OCI-M2 (cell line): ENCODE data around the gene S1PR4.

Experiments used
- DNase-seq: peaks from one replicate; lab custom pipeline; 2025; ENCODE audit not compliant: unreplicated experiment; lab: John Stamatoyannopoulos, UW

The S1PR4 gene, protein sequence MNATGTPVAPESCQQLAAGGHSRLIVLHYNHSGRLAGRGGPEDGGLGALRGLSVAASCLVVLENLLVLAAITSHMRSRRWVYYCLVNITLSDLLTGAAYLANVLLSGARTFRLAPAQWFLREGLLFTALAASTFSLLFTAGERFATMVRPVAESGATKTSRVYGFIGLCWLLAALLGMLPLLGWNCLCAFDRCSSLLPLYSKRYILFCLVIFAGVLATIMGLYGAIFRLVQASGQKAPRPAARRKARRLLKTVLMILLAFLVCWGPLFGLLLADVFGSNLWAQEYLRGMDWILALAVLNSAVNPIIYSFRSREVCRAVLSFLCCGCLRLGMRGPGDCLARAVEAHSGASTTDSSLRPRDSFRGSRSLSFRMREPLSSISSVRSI

DNA sequence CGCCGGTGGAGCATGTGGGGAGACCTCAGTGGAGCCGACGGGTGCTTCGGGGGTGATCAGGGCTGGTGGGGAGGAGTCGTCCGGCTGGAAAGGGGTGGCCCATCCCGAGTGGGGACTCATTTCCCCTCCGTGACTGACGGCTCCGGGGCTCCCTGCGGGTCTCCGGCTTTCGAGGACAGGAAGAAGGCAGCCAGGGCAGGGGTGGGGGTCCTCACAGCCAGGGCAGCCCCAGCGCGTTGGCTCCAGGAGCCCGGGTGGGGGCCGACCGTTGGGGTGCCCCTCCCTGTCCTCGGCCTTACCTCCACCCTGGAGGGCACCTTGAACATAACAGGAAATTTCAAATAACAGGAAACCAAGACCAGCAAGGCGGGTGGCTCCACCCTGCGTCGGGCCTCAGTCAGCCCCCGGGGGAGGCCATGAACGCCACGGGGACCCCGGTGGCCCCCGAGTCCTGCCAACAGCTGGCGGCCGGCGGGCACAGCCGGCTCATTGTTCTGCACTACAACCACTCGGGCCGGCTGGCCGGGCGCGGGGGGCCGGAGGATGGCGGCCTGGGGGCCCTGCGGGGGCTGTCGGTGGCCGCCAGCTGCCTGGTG lies at the start of gene S1PR4:
Gene S1PR4 (plus strand): TSS at position 393 of the 596 bp plus-strand sequence. CDS start 24 bp downstream, at position 417.
- no peak for DNase-seq

DNA sequence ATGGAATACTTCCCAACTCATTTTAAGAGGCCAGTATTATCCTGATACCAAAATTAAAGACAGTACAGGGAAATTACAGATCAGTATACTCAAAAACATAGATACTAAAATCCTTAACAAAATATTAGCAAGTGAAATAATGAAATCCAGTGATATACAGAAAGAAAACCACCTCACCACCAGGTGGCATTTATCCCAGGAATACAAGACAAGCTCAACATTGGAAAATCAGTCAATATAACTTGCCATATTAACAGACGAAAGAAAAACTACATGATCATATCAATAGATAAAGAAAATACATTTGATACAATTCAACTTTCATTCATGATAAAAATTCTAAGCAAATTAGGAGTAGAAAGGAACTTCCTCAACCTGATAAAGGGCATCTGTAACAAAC lies 49.5 kb upstream of the S1PR4 start:
- no peak for DNase-seq

DNA sequence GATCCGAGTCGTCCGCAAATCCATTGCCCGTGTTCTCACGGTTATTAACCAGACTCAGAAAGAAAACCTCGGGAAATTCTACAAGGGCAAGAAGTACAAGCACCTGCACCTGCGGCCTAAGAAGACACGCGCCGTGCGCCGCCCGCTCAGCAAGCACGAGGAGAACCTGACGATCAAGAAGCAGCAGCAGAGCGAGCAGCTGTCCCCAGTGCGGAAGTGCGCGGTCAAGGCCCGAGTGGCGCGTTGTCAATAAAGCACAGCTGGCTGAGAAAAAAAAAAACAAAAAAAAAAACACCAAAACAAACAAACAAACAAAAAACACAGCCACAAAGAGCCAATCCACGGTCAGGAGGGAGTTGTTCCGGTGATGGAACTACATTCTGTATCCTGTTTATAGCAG lies 47.4 kb upstream of the S1PR4 start:
- DNase-seq, result no peak

DNA sequence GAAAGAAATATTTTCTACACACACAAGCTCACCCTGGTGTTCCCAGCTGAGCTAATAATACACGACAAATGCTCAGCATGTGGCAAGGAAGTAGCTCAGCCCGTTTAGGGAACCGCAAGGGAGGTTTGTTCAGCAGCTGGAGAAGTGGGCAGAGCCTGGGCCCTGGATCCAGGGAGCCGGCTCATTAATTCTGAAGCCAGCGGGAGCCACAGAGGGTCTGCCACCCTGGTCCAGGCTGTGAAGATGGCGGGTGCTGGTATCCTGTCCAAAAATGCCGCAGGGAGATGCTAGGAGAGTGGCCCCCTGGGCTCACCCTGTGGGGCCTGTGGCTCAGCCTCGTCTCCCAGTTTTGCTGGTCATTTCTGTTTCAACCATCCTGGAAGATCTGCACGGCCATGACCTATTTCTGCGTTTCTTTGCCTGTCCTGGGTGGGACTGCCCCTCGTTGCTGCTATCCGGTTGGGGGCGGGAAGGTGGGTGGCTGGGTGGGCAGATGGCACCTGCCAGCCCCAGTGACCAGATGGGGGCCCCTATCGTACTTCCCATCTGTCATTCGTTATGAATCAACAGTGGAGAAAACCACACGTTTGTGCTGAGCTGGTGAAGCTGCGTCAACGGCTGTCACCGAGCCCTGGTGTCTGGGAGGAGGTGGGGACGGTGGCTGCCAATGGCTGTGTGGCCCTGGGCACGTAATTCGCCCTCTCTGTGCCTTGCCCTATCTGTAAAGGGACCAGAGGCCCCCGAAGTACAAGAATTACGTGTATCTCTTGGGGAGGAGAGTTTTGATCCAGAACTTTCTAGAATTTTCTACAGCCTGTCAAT lies 45.4 kb upstream of the S1PR4 start:
- no peak for DNase-seq

DNA sequence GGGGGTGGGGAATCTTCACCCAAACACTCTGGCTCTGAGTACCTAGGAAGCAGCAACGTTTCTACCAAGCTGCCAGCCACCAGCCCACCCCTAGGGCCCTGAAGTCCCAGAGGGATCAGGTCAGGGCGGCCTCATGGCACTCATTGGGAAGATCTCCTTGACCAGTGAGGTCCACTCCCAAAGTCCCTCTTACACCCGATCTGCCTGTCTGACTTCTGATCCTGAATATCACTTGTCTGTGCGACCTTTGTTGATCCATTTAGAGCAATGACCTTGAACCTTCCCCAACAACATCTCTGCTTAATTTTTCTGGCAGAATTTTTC lies 44.8 kb upstream of the S1PR4 start:
- DNase-seq, result no peak

DNA sequence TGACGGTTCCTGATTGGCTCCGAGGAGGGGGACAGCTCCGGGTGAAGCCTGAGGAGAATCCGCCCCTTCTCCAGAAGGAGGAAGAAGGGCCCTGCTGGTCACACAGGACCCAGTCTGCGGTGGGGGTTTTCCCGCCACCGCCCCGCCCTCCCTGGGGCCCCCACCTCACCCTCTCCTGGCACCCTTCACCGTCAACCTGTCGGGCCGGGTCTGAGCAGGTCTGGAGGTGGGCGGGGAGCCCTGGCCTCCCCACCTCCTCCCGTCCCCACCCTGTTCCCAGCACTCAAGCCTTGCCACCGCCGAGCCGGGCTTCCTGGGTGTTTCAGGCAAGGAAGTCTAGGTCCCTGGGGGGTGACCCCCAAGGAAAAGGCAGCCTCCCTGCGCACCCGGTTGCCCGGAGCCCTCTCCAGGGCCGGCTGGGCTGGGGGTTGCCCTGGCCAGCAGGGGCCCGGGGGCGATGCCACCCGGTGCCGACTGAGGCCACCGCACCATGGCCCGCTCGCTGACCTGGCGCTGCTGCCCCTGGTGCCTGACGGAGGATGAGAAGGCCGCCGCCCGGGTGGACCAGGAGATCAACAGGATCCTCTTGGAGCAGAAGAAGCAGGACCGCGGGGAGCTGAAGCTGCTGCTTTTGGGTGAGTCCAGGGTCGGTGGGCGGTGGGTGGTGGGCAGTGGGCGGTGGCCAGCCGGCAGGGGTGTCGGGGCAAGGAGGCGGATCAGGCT lies 42.4 kb upstream of the S1PR4 start, which contains the start of gene GNA15:
Gene GNA15 (plus strand): TSS at position 73 of the 723 bp plus-strand sequence. CDS start 418 bp downstream, at position 491.
- DNase-seq, result no peak

DNA sequence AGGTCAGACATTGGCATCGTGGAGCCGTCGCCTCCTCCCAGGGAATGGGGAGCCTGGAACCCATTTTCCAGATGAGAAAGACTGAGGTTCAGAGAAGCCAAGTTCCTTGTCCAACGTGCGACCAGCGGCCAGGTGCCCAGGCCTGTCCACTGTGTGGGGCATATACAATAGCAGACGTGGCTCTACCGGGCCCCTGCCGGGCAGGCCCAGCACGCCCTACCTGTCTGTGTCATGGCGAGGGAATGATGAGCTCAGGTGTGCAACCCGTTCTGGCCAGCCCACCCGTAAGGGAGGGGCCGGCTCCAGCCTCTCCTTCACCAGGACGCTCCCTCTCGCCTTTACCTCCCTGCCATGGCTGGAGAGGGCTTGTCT lies 41.9 kb upstream of the S1PR4 start:
- DNase-seq, result no peak

DNA sequence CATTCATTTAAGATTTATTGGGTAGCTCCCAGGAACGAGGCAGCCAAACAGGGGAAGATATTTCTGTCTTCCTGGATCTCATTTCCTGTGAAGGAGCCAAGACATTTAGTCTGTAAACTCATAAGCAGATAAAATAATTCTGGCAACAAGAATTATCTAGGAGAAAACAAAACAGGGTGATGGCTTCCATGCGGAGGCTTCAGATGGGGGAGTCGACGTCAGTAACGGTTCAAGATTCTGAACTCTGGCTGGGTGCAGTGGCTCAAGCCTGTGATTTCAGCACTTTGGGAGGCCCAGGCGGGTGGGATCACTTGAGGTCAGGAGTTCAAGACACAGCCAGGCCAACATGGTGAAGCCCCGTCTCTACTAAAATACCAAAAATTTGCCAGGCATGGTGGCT lies 41.5 kb upstream of the S1PR4 start:
- DNase-seq, result no peak

DNA sequence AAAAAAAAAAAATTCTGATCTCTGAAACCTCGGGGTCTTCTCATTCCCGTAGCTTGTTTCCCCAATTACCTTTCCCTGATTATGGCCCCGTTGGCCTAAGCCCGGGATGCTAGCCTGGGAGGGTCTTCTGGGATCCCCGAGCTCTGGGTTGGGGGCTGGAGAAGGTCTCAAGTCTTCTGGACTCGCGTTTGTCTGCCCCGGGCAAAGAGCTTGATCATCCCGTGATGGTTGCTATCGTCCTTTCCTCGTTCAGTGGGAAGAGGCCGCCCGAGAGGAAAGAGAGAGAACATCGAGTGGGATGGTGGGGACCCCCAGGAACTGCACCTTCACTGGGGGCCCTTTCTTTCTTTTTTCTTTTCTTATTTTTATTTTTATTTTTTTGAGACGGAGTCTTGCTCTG lies 40.3 kb upstream of the S1PR4 start:
- no peak for DNase-seq

DNA sequence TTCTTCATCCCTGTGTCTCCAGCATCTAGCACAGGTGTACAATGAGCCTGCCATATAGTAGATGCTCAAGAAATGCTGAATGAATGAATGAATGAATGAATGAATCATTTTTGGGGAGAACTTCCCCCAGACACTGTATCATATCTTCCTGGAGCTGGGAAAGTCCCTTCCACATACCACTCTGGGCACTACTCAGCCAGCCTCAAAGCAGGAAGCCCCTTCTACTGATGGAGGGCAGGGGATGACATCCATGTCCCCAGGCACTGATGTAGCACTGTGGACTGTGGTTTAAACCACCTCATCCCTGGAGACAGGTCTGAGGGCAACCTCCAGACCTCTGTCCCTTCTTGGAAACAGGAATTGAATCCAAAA lies 37.9 kb upstream of the S1PR4 start:
- no peak for DNase-seq

DNA sequence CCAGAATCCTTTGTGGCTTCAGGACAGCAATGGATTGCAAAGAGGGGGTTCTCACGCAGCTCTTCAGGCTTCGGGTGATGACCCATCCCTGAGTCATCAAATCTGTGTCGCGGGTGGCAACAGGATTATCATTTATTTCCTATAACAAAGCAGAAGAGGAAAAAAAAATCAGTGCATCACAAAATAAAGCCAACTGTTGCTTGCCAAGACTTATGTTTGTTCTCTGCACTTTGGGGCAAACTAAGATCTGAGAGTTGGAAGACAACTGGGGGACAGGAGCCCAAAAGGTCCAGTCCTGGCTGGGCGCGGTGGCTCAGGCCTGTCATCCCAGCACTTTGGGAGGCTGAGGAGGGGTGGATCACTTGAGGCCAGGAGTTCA lies 36.3 kb upstream of the S1PR4 start:
- DNase-seq, result no peak

DNA sequence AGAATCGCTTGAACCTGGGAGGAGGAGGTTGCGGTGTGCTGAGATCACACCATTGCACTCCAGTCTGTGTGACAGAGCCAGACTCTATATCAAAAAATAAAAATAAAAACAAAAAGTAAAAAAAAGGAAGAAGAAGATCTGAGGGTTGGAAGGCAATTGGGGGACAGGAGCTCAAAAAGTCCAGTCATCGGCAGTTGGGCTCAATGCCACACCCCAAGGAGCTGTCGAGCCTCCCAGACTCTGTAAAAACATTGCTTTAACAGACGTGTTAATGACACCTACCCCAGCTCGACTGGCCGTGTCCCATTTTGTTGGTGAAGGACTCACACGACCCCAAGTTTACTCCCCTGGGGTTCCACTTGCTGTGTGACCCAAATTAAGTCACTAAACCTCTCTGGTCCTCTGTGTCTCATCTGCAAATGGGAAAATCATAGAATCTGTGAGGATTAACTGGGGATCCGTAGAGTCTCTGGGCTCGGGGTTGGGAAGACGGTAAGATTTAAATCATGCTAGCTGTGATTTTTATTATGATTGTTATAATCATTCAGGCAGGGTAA lies 35.7 kb upstream of the S1PR4 start:
- DNase-seq, result no peak

DNA sequence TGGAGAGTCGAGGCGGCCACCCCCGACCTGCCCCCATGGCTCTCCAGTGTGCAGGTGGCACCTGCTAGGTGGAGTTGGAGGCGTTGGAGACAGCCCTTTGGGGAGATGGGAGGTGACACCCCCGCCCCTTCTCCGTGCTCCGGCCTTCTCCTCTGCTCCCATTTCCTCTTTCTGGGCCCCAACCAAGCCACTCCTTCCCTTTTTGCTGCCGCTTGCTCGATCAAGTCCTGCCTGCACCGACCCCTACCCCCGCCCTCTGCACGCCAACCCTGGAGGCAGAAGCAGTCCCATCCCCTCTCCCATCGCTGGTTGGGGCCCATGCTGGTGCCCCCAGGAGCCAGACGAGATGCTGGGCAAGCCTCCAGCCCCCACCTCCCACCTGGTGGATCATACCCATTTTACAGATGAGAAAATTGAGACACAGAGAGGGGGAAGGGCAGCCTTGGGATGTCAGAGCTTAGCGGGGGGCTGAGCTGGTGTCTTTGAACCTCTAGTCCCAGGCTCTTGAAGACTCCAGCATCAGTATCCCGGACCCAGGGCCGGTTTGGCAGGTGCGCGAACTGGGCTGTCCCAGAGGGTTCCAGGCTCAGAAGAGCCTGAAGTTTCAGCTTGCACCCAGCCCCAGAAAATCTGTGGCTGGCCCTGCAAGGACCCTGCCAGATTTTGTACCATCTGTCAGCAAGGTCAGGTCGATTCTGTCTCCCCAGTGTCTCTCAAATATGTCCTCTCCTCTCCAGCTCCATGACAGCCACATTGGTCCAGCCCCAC lies 32.5 kb upstream of the S1PR4 start:
- DNase-seq, result no peak

DNA sequence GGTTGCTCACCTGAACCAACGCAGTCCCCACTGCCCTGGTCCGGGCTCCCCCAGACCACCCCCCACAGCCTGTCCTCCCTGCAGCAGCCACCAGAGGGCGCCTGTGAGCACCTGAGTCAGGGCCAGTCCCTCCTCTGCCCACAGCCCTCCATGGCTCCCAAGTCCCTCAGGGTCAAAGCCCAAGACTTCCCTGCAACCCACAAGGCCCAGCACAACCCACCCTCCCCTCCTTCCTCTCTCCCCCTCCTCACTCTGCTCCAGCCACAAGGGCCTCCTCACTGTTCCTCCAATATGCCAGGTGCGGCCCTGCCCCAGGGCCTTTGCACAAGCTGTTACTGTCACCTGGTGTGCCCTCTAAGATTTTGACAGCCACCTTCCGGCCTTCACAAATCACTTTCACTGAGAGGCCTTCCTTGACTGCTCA lies 31.9 kb upstream of the S1PR4 start:
- no peak for DNase-seq

DNA sequence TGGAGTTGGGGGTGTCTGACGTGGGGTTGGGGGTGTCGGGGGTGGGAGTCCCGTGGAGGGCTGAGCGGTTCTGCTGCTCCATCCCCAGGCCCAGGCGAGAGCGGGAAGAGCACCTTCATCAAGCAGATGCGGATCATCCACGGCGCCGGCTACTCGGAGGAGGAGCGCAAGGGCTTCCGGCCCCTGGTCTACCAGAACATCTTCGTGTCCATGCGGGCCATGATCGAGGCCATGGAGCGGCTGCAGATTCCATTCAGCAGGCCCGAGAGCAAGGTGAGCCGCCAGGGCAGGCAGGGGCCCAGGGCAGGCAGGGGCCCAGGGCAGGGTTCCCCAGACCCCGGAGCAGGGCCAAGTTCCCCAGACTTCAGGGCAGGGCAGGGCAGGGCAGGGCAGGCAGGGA lies 30.1 kb upstream of the S1PR4 start:
- no peak for DNase-seq

DNA sequence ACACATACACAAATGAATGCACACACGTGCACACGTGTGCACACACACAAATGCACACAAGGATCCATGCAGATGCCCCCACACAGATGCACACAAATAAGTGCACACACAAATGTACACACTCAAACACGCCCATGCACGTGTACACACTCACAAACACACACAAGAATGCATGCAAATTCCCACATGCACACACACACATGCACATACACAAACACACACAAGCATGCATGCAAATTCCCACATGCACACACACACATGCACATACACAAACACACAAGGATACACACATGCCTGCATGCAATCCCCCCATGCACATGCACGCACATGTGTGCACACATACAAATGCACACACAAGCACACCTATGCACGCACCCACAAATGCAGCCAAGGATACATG lies 29.5 kb upstream of the S1PR4 start:
- DNase-seq, result no peak

DNA sequence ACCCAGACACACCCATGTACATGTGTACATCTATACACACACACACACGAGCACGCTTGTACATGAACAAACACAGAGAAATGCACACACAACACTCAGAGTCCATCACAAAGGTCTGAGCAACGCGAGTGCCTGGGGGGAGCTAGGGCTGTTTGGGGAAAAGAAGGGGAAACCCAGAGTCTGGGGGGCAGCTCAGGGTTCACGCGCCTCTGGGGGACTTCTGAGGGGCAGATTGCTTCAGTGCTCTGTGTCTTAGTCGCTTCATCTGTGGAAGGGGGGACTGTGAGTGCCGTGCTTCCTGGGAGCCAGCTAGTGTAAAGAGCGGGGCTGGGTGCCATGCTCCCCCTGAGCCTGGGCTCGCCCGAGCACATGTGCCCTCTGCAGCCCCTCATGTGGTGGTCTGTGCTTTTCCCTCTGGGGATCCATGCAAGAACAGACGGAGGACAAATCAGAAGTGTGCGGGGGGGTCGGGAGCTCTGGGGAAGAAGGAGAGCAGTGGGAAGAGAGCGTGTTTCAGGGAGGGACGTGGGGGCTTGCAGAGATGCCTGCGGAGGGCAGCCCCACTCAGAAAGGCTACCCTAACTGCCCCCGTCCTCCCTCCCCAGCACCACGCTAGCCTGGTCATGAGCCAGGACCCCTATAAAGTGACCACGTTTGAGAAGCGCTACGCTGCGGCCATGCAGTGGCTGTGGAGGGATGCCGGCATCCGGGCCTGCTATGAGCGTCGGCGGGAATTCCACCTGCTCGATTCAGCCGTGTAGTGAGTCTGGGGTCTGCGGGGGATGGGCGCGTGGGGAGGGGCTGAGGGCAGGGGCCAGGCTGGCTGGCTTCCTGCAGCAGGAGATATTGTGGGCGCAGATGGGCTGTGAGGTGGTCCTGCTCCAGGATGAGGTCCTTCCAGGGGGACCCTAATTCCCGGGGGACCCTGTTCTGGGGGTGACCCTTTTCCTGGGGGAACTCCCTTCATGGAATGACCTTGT lies 28.8 kb upstream of the S1PR4 start:
- no peak for DNase-seq

DNA sequence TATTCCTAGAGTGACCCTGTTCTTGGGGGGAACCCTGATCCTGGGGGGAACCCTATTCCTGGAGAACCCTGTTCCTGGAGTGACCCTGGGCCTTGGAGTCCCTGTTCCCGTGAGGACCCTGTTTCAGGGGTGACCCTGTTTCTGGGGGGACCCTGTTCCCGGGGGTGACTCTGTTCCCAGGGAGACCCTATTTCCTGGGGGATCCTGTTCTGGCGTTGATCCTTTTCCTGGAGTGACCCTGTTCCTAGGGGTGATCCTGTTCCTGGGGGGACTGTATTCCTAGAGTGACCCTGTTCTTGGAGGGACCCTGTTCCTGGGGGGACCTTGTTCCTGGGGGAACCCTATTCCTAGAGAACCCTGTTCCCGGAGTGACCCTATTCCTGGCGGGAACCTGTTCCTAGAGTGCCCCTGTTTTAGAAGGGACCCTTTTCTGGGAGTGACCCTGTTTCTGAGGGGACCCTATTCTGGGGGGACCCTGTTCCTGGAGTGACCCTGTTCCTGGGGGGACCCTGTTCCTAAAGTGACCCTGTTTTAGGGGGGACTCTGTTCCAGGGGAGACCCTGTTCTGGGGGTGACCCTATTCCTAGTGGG lies 27.7 kb upstream of the S1PR4 start:
- DNase-seq, result no peak
